ENCODE measurements around the gene TBC1D21.

The TBC1D21 gene

GRCh38 chr15:73930790-73931281 lies 57.5 kb downstream of the TBC1D21 start:
- TF ChIP-seq, protein P1, sequence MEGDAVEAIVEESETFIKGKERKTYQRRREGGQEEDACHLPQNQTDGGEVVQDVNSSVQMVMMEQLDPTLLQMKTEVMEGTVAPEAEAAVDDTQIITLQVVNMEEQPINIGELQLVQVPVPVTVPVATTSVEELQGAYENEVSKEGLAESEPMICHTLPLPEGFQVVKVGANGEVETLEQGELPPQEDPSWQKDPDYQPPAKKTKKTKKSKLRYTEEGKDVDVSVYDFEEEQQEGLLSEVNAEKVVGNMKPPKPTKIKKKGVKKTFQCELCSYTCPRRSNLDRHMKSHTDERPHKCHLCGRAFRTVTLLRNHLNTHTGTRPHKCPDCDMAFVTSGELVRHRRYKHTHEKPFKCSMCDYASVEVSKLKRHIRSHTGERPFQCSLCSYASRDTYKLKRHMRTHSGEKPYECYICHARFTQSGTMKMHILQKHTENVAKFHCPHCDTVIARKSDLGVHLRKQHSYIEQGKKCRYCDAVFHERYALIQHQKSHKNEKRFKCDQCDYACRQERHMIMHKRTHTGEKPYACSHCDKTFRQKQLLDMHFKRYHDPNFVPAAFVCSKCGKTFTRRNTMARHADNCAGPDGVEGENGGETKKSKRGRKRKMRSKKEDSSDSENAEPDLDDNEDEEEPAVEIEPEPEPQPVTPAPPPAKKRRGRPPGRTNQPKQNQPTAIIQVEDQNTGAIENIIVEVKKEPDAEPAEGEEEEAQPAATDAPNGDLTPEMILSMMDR (IDR thresholded peaks at IDR 0.05), result no peak
- H3K27ac ChIP-seq, result no peak overlapping the region
- H3K4me1 ChIP-seq (ENCODE audit: control insufficient read depth in 1 of 2, insufficient read depth in 1 of 2, low read depth in 1 of 2, low read length in 1 of 2), result peaks cover 15 to 17% of the 10 kb centered on the region in 2 experiments
- no peaks in the 10 kb centered on the region for H3K36me3 ChIP-seq
- H3K27me3 ChIP-seq, result peaks cover 40% of the 10 kb centered on the region
- no peaks in the 10 kb centered on the region for H3K9me3 ChIP-seq
- no peak overlapping the region for H3K4me3 ChIP-seq (ENCODE audit: low read depth in 1 of 2, low read length in 1 of 2)

GRCh38 chr15:73931441-73931840 lies 58.1 kb downstream of the TBC1D21 start:
- no peak overlapping the region for H3K4me3 ChIP-seq (ENCODE audit: low read depth in 1 of 2, low read length in 1 of 2)
- peaks cover 9 to 14% of the 10 kb centered on the region in 2 experiments for H3K4me1 ChIP-seq (ENCODE audit: control insufficient read depth in 1 of 2, insufficient read depth in 1 of 2, low read depth in 1 of 2, low read length in 1 of 2)
- H3K27ac ChIP-seq, result no peak overlapping the region
- TF ChIP-seq, protein P1 (IDR thresholded peaks at IDR 0.05), result no peak
- no peaks in the 10 kb centered on the region for H3K36me3 ChIP-seq
- H3K9me3 ChIP-seq, result no peaks in the 10 kb centered on the region
- H3K27me3 ChIP-seq, result peaks cover 34% of the 10 kb centered on the region

GRCh38 chr15:73932381-73933191 lies 59.2 kb downstream of the TBC1D21 start:
- no peaks in the 10 kb centered on the region for H3K36me3 ChIP-seq
- H3K9me3 ChIP-seq, result no peaks in the 10 kb centered on the region
- H3K27ac ChIP-seq, result no peak overlapping the region
- H3K4me3 ChIP-seq (ENCODE audit: low read depth in 1 of 2, low read length in 1 of 2), result no peak overlapping the region
- TF ChIP-seq, protein P1 (IDR thresholded peaks at IDR 0.05), result no peak
- H3K27me3 ChIP-seq, result peaks cover 23% of the 10 kb centered on the region
- peaks cover 5 to 7% of the 10 kb centered on the region in 2 experiments for H3K4me1 ChIP-seq (ENCODE audit: control insufficient read depth in 1 of 2, insufficient read depth in 1 of 2, low read depth in 1 of 2, low read length in 1 of 2)

- Histone ChIP-seq H3K4me3 (ENCODE audit: low read depth in 1 of 2, low read length in 1 of 2) (no peak overlapping the region), H3K9me3 (no peaks in the 10 kb centered on the region), H3K4me1 (ENCODE audit: control insufficient read depth in 1 of 2, insufficient read depth in 1 of 2, low read depth in 1 of 2, low read length in 1 of 2) (no peaks in the 10 kb centered on the region), H3K27me3 (peaks cover 7% of the 10 kb centered on the region), H3K27ac (no peak overlapping the region), H3K36me3 (no peaks in the 10 kb centered on the region)
- TF ChIP-seq, protein P1 (IDR thresholded peaks at IDR 0.05), result no peak
Observed at GRCh38 chr15:73934281-73934680, 60.9 kb downstream of the TBC1D21 start.

DNA sequence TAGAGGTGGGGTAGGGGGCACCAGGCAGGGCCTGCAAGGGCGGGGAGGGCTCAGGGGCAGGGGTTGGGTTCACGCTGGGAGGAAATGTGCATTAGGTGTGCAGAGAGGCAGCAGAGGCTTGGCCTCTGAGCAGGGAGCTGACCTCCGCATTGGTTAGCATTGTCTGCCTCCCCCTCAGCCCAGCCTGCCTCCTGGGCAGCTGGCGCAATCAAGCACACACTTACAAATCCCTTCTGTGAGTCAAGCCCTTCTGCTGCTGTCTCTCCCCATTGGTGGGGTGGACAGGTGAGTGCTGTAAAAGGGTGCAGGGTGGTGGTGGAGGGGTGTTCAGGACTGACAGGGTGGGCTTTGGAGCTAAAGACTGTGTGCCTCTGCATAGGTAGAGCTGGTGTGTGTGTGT lies 62.2 kb downstream of the TBC1D21 start:
- Histone ChIP-seq H3K9me3 (no peaks in the 10 kb centered on the region), H3K27me3 (no peaks in the 10 kb centered on the region), H3K27ac (no peak overlapping the region), H3K36me3 (no peaks in the 10 kb centered on the region), H3K4me3 (ENCODE audit: low read depth in 1 of 2, low read length in 1 of 2) (no peak overlapping the region), H3K4me1 (ENCODE audit: control insufficient read depth in 1 of 2, insufficient read depth in 1 of 2, low read depth in 1 of 2, low read length in 1 of 2) (no peaks in the 10 kb centered on the region)
- TF ChIP-seq, protein P1 (IDR thresholded peaks at IDR 0.05), result no peak
